Measurements from ENCODE around the gene KCNQ1. TPM values are rescaled to one million over a fixed set of nuclear protein-coding genes. Genes with fewer than 3 reads are reported as not detected.
A peak's percentile ranks its signal among the peaks of the same experiment; 100 is the strongest.

Gene KCNQ1
- total and polyA plus RNA-seq, 3 experiments from 2014 or later = 2.6 to 5.7 (median 3.4) TPM

- DNase-seq = no peak
- ChIA-PET CTCF (no interaction called here), POLR2A (no interaction called here)
- no peaks in the 10 kb centered on the region for H3K36me3 ChIP-seq (ENCODE audit: insufficient read depth, low read length)
- H3K4me1 ChIP-seq (ENCODE audit: insufficient read depth, low read length) = no peaks in the 10 kb centered on the region
- H3K4me3 Mint-ChIP-seq = no peak overlapping the region
- no peaks in the 10 kb centered on the region for H3K36me3 Mint-ChIP-seq
- no peak overlapping the region for H3K4me3 ChIP-seq (ENCODE audit: low read length)
- no peaks in the 10 kb centered on the region for H3K9me3 ChIP-seq (ENCODE audit: low read length)
- H3K9me3 Mint-ChIP-seq = no peaks in the 10 kb centered on the region
- H3K27ac ChIP-seq (ENCODE audit: low read depth, low read length) = no peak overlapping the region
- no peaks in the 10 kb centered on the region for H3K4me1 Mint-ChIP-seq
- peaks cover 0 to 2% of the 10 kb centered on the region in 2 donors for H3K27me3 Mint-ChIP-seq
- H3K27ac Mint-ChIP-seq = no peak overlapping the region
- H3K27me3 ChIP-seq (ENCODE audit: insufficient read depth, low read length, poor library complexity, severe bottlenecking) = no peaks in the 10 kb centered on the region
Observed at GRCh38 chr11:2718817-2719438, 274.1 kb downstream of the KCNQ1 start.

GRCh38 chr11:2719831-2720590 lies 275.2 kb downstream of the KCNQ1 start:
- H3K36me3 Mint-ChIP-seq = no peaks in the 10 kb centered on the region
- H3K4me1 Mint-ChIP-seq = no peaks in the 10 kb centered on the region
- no peak for DNase-seq
- H3K4me1 ChIP-seq (ENCODE audit: insufficient read depth, low read length) = no peaks in the 10 kb centered on the region
- no peaks in the 10 kb centered on the region for H3K9me3 Mint-ChIP-seq
- no peaks in the 10 kb centered on the region for H3K27me3 Mint-ChIP-seq
- H3K4me3 ChIP-seq (ENCODE audit: low read length) = no peak overlapping the region
- H3K9me3 ChIP-seq (ENCODE audit: low read length) = no peaks in the 10 kb centered on the region
- CTCF ChIA-PET = no interaction called here
- POLR2A ChIA-PET = no interaction called here
- no peaks in the 10 kb centered on the region for H3K36me3 ChIP-seq (ENCODE audit: insufficient read depth, low read length)
- no peaks in the 10 kb centered on the region for H3K27me3 ChIP-seq (ENCODE audit: insufficient read depth, low read length, poor library complexity, severe bottlenecking)
- no peak overlapping the region for H3K27ac Mint-ChIP-seq
- H3K27ac ChIP-seq (ENCODE audit: low read depth, low read length) = no peak overlapping the region
- H3K4me3 Mint-ChIP-seq = no peak overlapping the region

GRCh38 chr11:2721210-2721916 lies 276.6 kb downstream of the KCNQ1 start:
- Histone ChIP-seq H3K27me3 (ENCODE audit: insufficient read depth, low read length, poor library complexity, severe bottlenecking) (no peaks in the 10 kb centered on the region), H3K9me3 (ENCODE audit: low read length) (no peaks in the 10 kb centered on the region), H3K36me3 (ENCODE audit: insufficient read depth, low read length) (no peaks in the 10 kb centered on the region), H3K27ac (ENCODE audit: low read depth, low read length) (no peak overlapping the region), H3K4me3 (ENCODE audit: low read length) (no peak overlapping the region), H3K4me1 (ENCODE audit: insufficient read depth, low read length) (no peaks in the 10 kb centered on the region)
- CTCF ChIA-PET = no interaction called here
- no peaks in the 10 kb centered on the region for H3K36me3 Mint-ChIP-seq
- no peak overlapping the region for H3K4me3 Mint-ChIP-seq
- POLR2A ChIA-PET = no interaction called here
- H3K27me3 Mint-ChIP-seq = no peaks in the 10 kb centered on the region
- H3K9me3 Mint-ChIP-seq = no peaks in the 10 kb centered on the region
- no peaks in the 10 kb centered on the region for H3K4me1 Mint-ChIP-seq
- H3K27ac Mint-ChIP-seq = no peak overlapping the region
- no peak for DNase-seq

- CTCF ChIA-PET = no interaction called here
- Mint-ChIP-seq H3K36me3 (no peaks in the 10 kb centered on the region), H3K9me3 (no peaks in the 10 kb centered on the region), H3K4me3 (no peak overlapping the region), H3K27me3 (peaks cover 0 to 2% of the 10 kb centered on the region in 2 donors), H3K27ac (no peak overlapping the region), H3K4me1 (no peaks in the 10 kb centered on the region)
- Histone ChIP-seq H3K36me3 (ENCODE audit: insufficient read depth, low read length) (no peaks in the 10 kb centered on the region), H3K4me1 (ENCODE audit: insufficient read depth, low read length) (no peaks in the 10 kb centered on the region), H3K4me3 (ENCODE audit: low read length) (no peak overlapping the region), H3K9me3 (ENCODE audit: low read length) (no peaks in the 10 kb centered on the region), H3K27ac (ENCODE audit: low read depth, low read length) (no peak overlapping the region), H3K27me3 (ENCODE audit: insufficient read depth, low read length, poor library complexity, severe bottlenecking) (no peaks in the 10 kb centered on the region)
- POLR2A ChIA-PET = no interaction called here
- DNase-seq = no peak
Observed at GRCh38 chr11:2722955-2723354, 278.1 kb downstream of the KCNQ1 start.

- Mint-ChIP-seq H3K27ac (peak overlapping the region in 1 of 8 donors; percentile 58), H3K27me3 (peaks cover 0 to 2% of the 10 kb centered on the region in 2 donors), H3K36me3 (no peaks in the 10 kb centered on the region), H3K4me3 (no peak overlapping the region), H3K9me3 (no peaks in the 10 kb centered on the region), H3K4me1 (no peaks in the 10 kb centered on the region)
- ChIA-PET POLR2A (no interaction called here), CTCF (no interaction called here)
- no peaks in the 10 kb centered on the region for H3K9me3 ChIP-seq (ENCODE audit: low read length)
- DNase-seq = no peak
- H3K27me3 ChIP-seq (ENCODE audit: insufficient read depth, low read length, poor library complexity, severe bottlenecking) = no peaks in the 10 kb centered on the region
- no peaks in the 10 kb centered on the region for H3K36me3 ChIP-seq (ENCODE audit: insufficient read depth, low read length)
- no peaks in the 10 kb centered on the region for H3K4me1 ChIP-seq (ENCODE audit: insufficient read depth, low read length)
- no peak overlapping the region for H3K27ac ChIP-seq (ENCODE audit: low read depth, low read length)
- H3K4me3 ChIP-seq (ENCODE audit: low read length) = no peak overlapping the region
Observed at GRCh38 chr11:2724104-2724503, 279.3 kb downstream of the KCNQ1 start.

- Histone ChIP-seq H3K9me3 (ENCODE audit: low read length) (no peaks in the 10 kb centered on the region), H3K4me3 (ENCODE audit: low read length) (no peak overlapping the region), H3K27me3 (ENCODE audit: insufficient read depth, low read length, poor library complexity, severe bottlenecking) (no peaks in the 10 kb centered on the region), H3K4me1 (ENCODE audit: insufficient read depth, low read length) (no peaks in the 10 kb centered on the region), H3K36me3 (ENCODE audit: insufficient read depth, low read length) (no peaks in the 10 kb centered on the region), H3K27ac (ENCODE audit: low read depth, low read length) (no peak overlapping the region)
- H3K27me3 Mint-ChIP-seq = peaks cover 0 to 2% of the 10 kb centered on the region in 2 donors
- no peak for DNase-seq
- no peak overlapping the region for H3K4me3 Mint-ChIP-seq
- H3K9me3 Mint-ChIP-seq = no peaks in the 10 kb centered on the region
- H3K4me1 Mint-ChIP-seq = no peaks in the 10 kb centered on the region
- no peak overlapping the region for H3K27ac Mint-ChIP-seq
- CTCF ChIA-PET = no interaction called here
- H3K36me3 Mint-ChIP-seq = no peaks in the 10 kb centered on the region
- POLR2A ChIA-PET = no interaction called here
Observed at GRCh38 chr11:2724653-2725367, 280.0 kb downstream of the KCNQ1 start.

- Histone ChIP-seq H3K36me3 (ENCODE audit: insufficient read depth, low read length) (no peaks in the 10 kb centered on the region), H3K27ac (ENCODE audit: low read depth, low read length) (no peak overlapping the region), H3K27me3 (ENCODE audit: insufficient read depth, low read length, poor library complexity, severe bottlenecking) (no peaks in the 10 kb centered on the region), H3K4me3 (ENCODE audit: low read length) (no peak overlapping the region), H3K9me3 (ENCODE audit: low read length) (no peaks in the 10 kb centered on the region), H3K4me1 (ENCODE audit: insufficient read depth, low read length) (no peaks in the 10 kb centered on the region)
- no peaks in the 10 kb centered on the region for H3K9me3 Mint-ChIP-seq
- H3K4me3 Mint-ChIP-seq = no peak overlapping the region
- no peaks in the 10 kb centered on the region for H3K4me1 Mint-ChIP-seq
- no peak overlapping the region for H3K27ac Mint-ChIP-seq
- ChIA-PET POLR2A (no interaction called here), CTCF (no interaction called here)
- no peaks in the 10 kb centered on the region for H3K36me3 Mint-ChIP-seq
- H3K27me3 Mint-ChIP-seq = peaks cover 0 to 2% of the 10 kb centered on the region in 2 donors
- no peak for DNase-seq
Observed at GRCh38 chr11:2725368-2726300, 280.8 kb downstream of the KCNQ1 start.
